Testis (tissue), 3 donors: ENCODE measurements around the gene TMA7B. TPM values are rescaled to one million over a fixed set of nuclear protein-coding genes. Genes with fewer than 3 reads are reported as not detected.

Experiments
- DNase-seq: peaks from one replicate; pipeline ENCODE4 v3.0.0-alpha.2; 2019
- H3K27ac ChIP-seq, 2 donors: fragments of 200-600 bp; sonication (generic); one replicate each; pipeline ENCODE4 v1.5.1; 2019
- H3K27me3 ChIP-seq: fragments of 200-600 bp; sonication (generic); one replicate; pipeline ENCODE4 v1.5.1; 2019
- H3K36me3 ChIP-seq: fragments of 200-600 bp; sonication (generic); one replicate; pipeline ENCODE4 v1.5.1; 2017; ENCODE audit warnings: low read depth; ENCODE audit errors: missing control alignments
- H3K4me1 ChIP-seq: fragments of 200-600 bp; sonication (generic); one replicate; pipeline ENCODE4 v1.5.1; 2019
- H3K4me3 ChIP-seq, 2 donors: fragments of 200-600 bp; sonication (generic); one replicate each; pipeline ENCODE4 v1.5.1; 2017 to 2019
- H3K9me3 ChIP-seq: fragments of 200-600 bp; sonication (generic); one replicate; pipeline ENCODE4 v1.5.1; 2017
- POLR2A ChIP-seq: fragments of 450-650 bp; IDR thresholded peaks from one replicate; pipeline ENCODE4 v1.6.1; 2017; ENCODE audit warnings: antibody characterized with exemption, mild to moderate bottlenecking, moderate library complexity
- WGBS, 2 donors: methylation state at CpG; one replicate each; pipeline ENCODE4 v1.1.5; 2018; 5-methylcytosine and 5-hydroxymethylcytosine counted together
- intact Hi-C: fragments of 100-400 bp; cut with DNase I; formaldehyde crosslinking; loops from one replicate; pipeline ENCODE4 v1.15.1; 2023; ENCODE audit warnings: low total_unique reads
- polyA plus RNA-seq: library from polyadenylated mRNA; stranded (reverse); fragments of 350-450 nt; fragmentation: Illumina TruSeq; extraction: RNeasy Lipid Tissue Mini Kit (QIAGEN cat#74804); gene quantifications from one replicate; pipeline ENCODE4 v1.2.3, GENCODE V29; 2014; ENCODE audit warnings: low read depth, low replicate concordance; ENCODE audit not compliant: insufficient read depth
- total RNA-seq, 2 donors: library from RNA; depleted of rRNA; stranded (reverse); fragments of >200 nt; gene quantifications; one replicate each; pipeline ENCODE4 v1.2.3, GENCODE V29; 2016
- TF ChIP-seq, protein P1 (sequence below), 3 experiments: fragments of 450-650 bp in 2 of 3; fragments of 200-600 bp in 1 of 3; sonication (generic) in 1 of 3; IDR thresholded peaks; one replicate each; pipeline ENCODE4 v1.5.1; 2016 to 2019; ENCODE audit warnings: antibody characterized with exemption in 3 of 3, mild to moderate bottlenecking in 2 of 3, moderate library complexity in 1 of 3

TMA7B gene
- total and polyA plus RNA-seq, 3 donors from 2014 or later, result 0.43 to 0.47 TPM; not detected in 1

DNA sequence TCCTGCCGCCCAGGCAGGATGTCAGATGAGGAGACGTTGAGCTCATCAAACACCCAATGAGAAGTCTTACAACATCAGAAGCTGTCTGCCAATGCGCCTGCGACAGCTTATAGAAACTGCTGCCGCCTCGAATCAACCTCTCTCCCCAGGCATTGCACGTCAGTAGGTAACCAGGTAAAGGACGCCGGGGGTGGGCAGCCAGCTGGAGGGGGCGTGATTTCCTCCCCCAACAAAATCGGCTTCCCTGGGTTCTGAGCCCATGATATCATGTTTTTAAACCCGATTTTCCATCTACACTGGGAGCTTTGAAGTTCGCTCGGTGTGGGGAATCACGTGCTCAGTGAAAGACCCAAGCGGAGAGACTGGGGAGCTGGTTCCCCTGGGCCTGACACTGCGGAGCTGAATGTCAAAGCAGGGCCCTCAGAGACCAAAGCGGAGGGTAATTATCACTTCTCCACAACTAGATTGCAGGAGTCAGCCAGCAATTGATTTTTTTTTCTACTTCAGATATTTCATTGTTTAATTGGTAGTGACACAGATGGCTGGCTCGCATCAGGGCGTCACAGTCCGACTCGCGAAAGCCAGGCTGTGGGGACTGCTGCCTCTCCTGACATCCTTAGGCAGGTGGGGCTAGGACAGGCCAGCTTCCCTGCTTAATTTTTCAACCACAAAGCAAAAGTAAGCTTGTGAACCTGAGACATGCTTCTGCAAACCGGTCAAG, 49.9 kb downstream of the TMA7B start:
- TF ChIP-seq, protein P1, sequence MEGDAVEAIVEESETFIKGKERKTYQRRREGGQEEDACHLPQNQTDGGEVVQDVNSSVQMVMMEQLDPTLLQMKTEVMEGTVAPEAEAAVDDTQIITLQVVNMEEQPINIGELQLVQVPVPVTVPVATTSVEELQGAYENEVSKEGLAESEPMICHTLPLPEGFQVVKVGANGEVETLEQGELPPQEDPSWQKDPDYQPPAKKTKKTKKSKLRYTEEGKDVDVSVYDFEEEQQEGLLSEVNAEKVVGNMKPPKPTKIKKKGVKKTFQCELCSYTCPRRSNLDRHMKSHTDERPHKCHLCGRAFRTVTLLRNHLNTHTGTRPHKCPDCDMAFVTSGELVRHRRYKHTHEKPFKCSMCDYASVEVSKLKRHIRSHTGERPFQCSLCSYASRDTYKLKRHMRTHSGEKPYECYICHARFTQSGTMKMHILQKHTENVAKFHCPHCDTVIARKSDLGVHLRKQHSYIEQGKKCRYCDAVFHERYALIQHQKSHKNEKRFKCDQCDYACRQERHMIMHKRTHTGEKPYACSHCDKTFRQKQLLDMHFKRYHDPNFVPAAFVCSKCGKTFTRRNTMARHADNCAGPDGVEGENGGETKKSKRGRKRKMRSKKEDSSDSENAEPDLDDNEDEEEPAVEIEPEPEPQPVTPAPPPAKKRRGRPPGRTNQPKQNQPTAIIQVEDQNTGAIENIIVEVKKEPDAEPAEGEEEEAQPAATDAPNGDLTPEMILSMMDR (IDR thresholded peaks at IDR 0.05), result no peak
- TF ChIP-seq POLR2A, result no peak
- no peak for DNase-seq
- Histone ChIP-seq H3K4me1 (no peaks in the 10 kb centered on the region), H3K27me3 (no peaks in the 10 kb centered on the region), H3K4me3 (no peak overlapping the region), H3K36me3 (no peaks in the 10 kb centered on the region), H3K27ac (no peak overlapping the region), H3K9me3 (no peaks in the 10 kb centered on the region)
- WGBS, 2 donors, result 69 to 78% methylated on average over 24 of the region's 24 CpGs
- intact Hi-C loops, result no loop called here

DNA sequence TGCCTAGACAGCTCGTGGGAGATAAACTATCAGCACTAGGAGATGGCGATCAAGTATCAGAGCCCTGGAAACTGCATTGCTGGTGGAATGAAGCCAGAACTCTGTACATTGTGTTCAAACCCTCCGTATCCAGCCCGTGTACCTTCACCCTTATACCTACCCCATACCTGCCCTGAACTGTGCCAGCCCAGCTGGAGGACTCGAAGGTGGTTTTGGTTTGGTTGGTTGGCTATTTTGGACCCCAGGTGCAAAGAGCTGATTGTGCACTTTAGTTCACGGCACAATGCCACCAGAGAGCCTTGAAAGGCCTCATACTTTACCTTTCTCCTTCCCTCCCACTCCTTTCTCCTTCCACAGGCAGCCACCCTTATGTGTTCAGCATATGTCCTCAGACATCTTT, 50.5 kb downstream of the TMA7B start:
- TF ChIP-seq POLR2A, result no peak
- TF ChIP-seq, protein P1 (IDR thresholded peaks at IDR 0.05), result no peak
- Histone ChIP-seq H3K9me3 (no peaks in the 10 kb centered on the region), H3K36me3 (no peaks in the 10 kb centered on the region), H3K4me3 (no peak overlapping the region), H3K4me1 (no peaks in the 10 kb centered on the region), H3K27ac (no peak overlapping the region), H3K27me3 (no peaks in the 10 kb centered on the region)
- intact Hi-C loops, result no loop called here
- no peak for DNase-seq
- 76 to 90% methylated on average over 6 of the region's 6 CpGs for WGBS, 2 donors

Other genes with a start within 250 kb of the TMA7B start
- gene ENTHD1, start 66.6 kb upstream of the TMA7B start, total RNA-seq, result 10 to 100 TPM; 10.9 to 12.0 TPM
- gene ENTHD1, start 66.6 kb upstream of the TMA7B start, polyA plus RNA-seq, result 21.1 TPM
- gene GRAP2, start 59.3 kb upstream of the TMA7B start, total RNA-seq, result 1 to 10 TPM; 5.3 to 6.1 TPM
- 5.0 TPM for gene GRAP2, start 59.3 kb upstream of the TMA7B start, polyA plus RNA-seq
- 10 to 100 TPM; 30.2 to 41.1 TPM for gene FAM83F, start 34.6 kb downstream of the TMA7B start, total RNA-seq
- gene FAM83F, start 34.6 kb downstream of the TMA7B start, polyA plus RNA-seq, result 57.7 TPM
- 100 to 1,000 TPM in 1 of 2 donors, 10 to 100 TPM in 1; 79.7 to 122 TPM for gene TNRC6B, start 217.5 kb downstream of the TMA7B start, total RNA-seq
- 49.2 TPM for gene TNRC6B, start 217.5 kb downstream of the TMA7B start, polyA plus RNA-seq